SK-N-DZ (cell line): ENCODE data around the gene AOAH.

Experiments used
- DNase-seq: peaks from one replicate; pipeline ENCODE4 v3.0.0-alpha.2; 2015; ENCODE audit warnings: low spot score

The AOAH gene

GRCh38 chr7:36472141-36472729 lies 252.1 kb downstream of the AOAH start:
- no peak for DNase-seq

- DNase-seq: peak; percentile 40
Observed at GRCh38 chr7:36469236-36469635, 255.1 kb downstream of the AOAH start.

GRCh38 chr7:36468370-36469101 lies 255.8 kb downstream of the AOAH start:
- peak; percentile 35 for DNase-seq

- DNase-seq: peak; percentile 66
Observed at GRCh38 chr7:36466001-36466400, 258.3 kb downstream of the AOAH start.

GRCh38 chr7:36464271-36464670 lies 260.0 kb downstream of the AOAH start:
- no peak for DNase-seq
